Measurements from ENCODE around the gene PLK3. TPM values are rescaled to one million over a fixed set of nuclear protein-coding genes. Genes with fewer than 3 reads are reported as not detected.
A peak's percentile ranks its signal among the peaks of the same experiment; 100 is the strongest.

Gene PLK3
- total and polyA plus RNA-seq, 2 experiments from 2014 or later, result 18.2 to 40.1 TPM

GRCh38 chr1:44819196-44819607 lies 19.0 kb downstream of the PLK3 start:
- Histone ChIP-seq H2AFZ (no peak overlapping the region), H3K9me2 (replicated peaks; ENCODE audit: insufficient read depth) (no peaks in the 10 kb centered on the region)
- peak; percentile 4 for TF ChIP-seq CTCF (IDR thresholded peaks at IDR 0.05; ENCODE audit: poor library complexity)
- TF ChIP-seq EZH2phosphoT487 (IDR thresholded peaks at IDR 0.05; ENCODE audit: low read depth, severe bottlenecking, unreplicated experiment), result no peak

GRCh38 chr1:44819608-44820327 lies 19.6 kb downstream of the PLK3 start:
- Histone ChIP-seq H3K27ac (peak overlapping the region; percentile 95), H3K79me2 (no peaks in the 10 kb centered on the region), H3K9me3 (ENCODE audit: low read depth) (no peaks in the 10 kb centered on the region), H3K4me1 (ENCODE audit: insufficient read depth) (no peaks in the 10 kb centered on the region), H4K20me1 (ENCODE audit: insufficient read depth, poor library complexity, severe bottlenecking) (no peaks in the 10 kb centered on the region), H3K4me3 (peak overlapping the region; percentile 20), H3K27me3 (no peaks in the 10 kb centered on the region), H3K4me2 (peak overlapping the region; percentile 75), H3K9me2 (replicated peaks; ENCODE audit: insufficient read depth) (no peaks in the 10 kb centered on the region), H3K36me3 (replicated peaks; ENCODE audit: insufficient read depth, low read depth) (no peaks in the 10 kb centered on the region), H2AFZ (peak overlapping the region; percentile 75)
- DNase-seq (ENCODE audit: low spot score), result peak; percentile 90
- no peak for TF ChIP-seq EZH2 (IDR thresholded peaks at IDR 0.05; ENCODE audit: borderline replicate concordance)
- no peak for TF ChIP-seq CTCF (IDR thresholded peaks at IDR 0.05; ENCODE audit: poor library complexity)
- TF ChIP-seq EZH2phosphoT487 (IDR thresholded peaks at IDR 0.05; ENCODE audit: low read depth, severe bottlenecking, unreplicated experiment), result no peak
- WGBS (ENCODE audit: low lambda C conversion rate, missing lambda C conversion rate), result 2% methylated on average over 33 of the region's 33 CpGs

More at GRCh38 chr1:44819196-44819607, 19.0 kb downstream of the PLK3 start:
- H3K27ac ChIP-seq, result peak overlapping the region; percentile 95
- H3K27me3 ChIP-seq, result no peaks in the 10 kb centered on the region
- WGBS (ENCODE audit: low lambda C conversion rate, missing lambda C conversion rate), result 14% methylated on average over 13 of the region's 13 CpGs
- H3K9me3 ChIP-seq (ENCODE audit: low read depth), result no peaks in the 10 kb centered on the region
- H3K4me2 ChIP-seq, result peak overlapping the region; percentile 75
- peak overlapping the region; percentile 2 for H3K4me3 ChIP-seq
- H3K4me1 ChIP-seq (ENCODE audit: insufficient read depth), result no peaks in the 10 kb centered on the region
- DNase-seq (ENCODE audit: low spot score), result no peak
- H4K20me1 ChIP-seq (ENCODE audit: insufficient read depth, poor library complexity, severe bottlenecking), result no peaks in the 10 kb centered on the region
- H3K36me3 ChIP-seq (replicated peaks; ENCODE audit: insufficient read depth, low read depth), result no peaks in the 10 kb centered on the region
- H3K79me2 ChIP-seq, result no peaks in the 10 kb centered on the region

- no peak for DNase-seq (ENCODE audit: low spot score)
- 43% methylated on average over 25 of the region's 25 CpGs for WGBS (ENCODE audit: low lambda C conversion rate, missing lambda C conversion rate)
- H3K4me2 ChIP-seq, result peak overlapping the region; percentile 75
- no peaks in the 10 kb centered on the region for H3K9me2 ChIP-seq (replicated peaks; ENCODE audit: insufficient read depth)
- no peaks in the 10 kb centered on the region for H3K27me3 ChIP-seq
- no peaks in the 10 kb centered on the region for H3K4me1 ChIP-seq (ENCODE audit: insufficient read depth)
- no peaks in the 10 kb centered on the region for H3K9me3 ChIP-seq (ENCODE audit: low read depth)
- peak overlapping the region; percentile 95 for H3K27ac ChIP-seq
- TF ChIP-seq EZH2 (IDR thresholded peaks at IDR 0.05; ENCODE audit: borderline replicate concordance) (no peak), CTCF (IDR thresholded peaks at IDR 0.05; ENCODE audit: poor library complexity) (no peak), EZH2phosphoT487 (IDR thresholded peaks at IDR 0.05; ENCODE audit: low read depth, severe bottlenecking, unreplicated experiment) (no peak)
- peak overlapping the region; percentile 75 for H2AFZ ChIP-seq
- peak overlapping the region; percentile 20 for H3K4me3 ChIP-seq
- H3K36me3 ChIP-seq (replicated peaks; ENCODE audit: insufficient read depth, low read depth), result no peaks in the 10 kb centered on the region
- no peaks in the 10 kb centered on the region for H4K20me1 ChIP-seq (ENCODE audit: insufficient read depth, poor library complexity, severe bottlenecking)
- no peaks in the 10 kb centered on the region for H3K79me2 ChIP-seq
Measured at GRCh38 chr1:44820328-44821239, 20.4 kb downstream of the PLK3 start.

Measured in hepatocyte (in vitro differentiated cells).